Cardiac fibroblast (primary cell): ENCODE data around the gene SEZ6L2.
A peak's percentile ranks its signal among the peaks of the same experiment; 100 is the strongest.

ENCODE experiments used
- DNase-seq, 2 donors: peaks; one replicate each; pipeline versions ENCODE4 v3.0.0 to v3.0.0-alpha.2; 2010; ENCODE audit warnings: low read depth in 2 of 2
- H3K4me3 ChIP-seq, 2 donors: replicated peaks in 1 of 2; 1 replicate in 1 of 2; 2 replicates in 1 of 2; pipeline ENCODE4 v1.5.1; 2011; ENCODE audit warnings: low read depth in 2 of 2, low read length in 2 of 2, mild to moderate bottlenecking in 2 of 2, moderate library complexity in 1 of 2
- TF ChIP-seq, protein P1 (sequence below): IDR thresholded peaks from one replicate; pipeline ENCODE4 v1.5.1; 2011; ENCODE audit warnings: low read depth, mild to moderate bottlenecking, low read length, inconsistent platforms

Gene SEZ6L2

DNA sequence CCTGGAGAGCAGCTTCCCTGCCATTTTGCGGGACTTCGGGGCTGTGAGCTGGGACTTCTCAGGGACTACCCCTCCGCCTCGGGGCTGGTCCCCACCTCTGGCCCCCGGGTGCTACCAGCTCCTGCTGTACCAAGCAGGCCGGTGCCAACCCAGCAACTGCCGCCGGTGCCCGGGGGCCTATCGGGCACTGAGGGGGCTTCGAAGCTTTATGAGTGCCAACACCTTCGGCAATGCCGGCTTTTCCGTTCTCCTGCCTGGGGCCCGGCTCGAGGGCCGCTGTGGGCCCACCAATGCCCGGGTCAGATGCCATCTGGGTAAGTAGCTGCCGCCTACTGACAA is 2.2 kb upstream of the SEZ6L2 start:
- peak overlapping the region; percentile 63 to 67 for H3K4me3 ChIP-seq
- no peak for DNase-seq
- TF ChIP-seq, protein P1, sequence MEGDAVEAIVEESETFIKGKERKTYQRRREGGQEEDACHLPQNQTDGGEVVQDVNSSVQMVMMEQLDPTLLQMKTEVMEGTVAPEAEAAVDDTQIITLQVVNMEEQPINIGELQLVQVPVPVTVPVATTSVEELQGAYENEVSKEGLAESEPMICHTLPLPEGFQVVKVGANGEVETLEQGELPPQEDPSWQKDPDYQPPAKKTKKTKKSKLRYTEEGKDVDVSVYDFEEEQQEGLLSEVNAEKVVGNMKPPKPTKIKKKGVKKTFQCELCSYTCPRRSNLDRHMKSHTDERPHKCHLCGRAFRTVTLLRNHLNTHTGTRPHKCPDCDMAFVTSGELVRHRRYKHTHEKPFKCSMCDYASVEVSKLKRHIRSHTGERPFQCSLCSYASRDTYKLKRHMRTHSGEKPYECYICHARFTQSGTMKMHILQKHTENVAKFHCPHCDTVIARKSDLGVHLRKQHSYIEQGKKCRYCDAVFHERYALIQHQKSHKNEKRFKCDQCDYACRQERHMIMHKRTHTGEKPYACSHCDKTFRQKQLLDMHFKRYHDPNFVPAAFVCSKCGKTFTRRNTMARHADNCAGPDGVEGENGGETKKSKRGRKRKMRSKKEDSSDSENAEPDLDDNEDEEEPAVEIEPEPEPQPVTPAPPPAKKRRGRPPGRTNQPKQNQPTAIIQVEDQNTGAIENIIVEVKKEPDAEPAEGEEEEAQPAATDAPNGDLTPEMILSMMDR, result no peak

DNA sequence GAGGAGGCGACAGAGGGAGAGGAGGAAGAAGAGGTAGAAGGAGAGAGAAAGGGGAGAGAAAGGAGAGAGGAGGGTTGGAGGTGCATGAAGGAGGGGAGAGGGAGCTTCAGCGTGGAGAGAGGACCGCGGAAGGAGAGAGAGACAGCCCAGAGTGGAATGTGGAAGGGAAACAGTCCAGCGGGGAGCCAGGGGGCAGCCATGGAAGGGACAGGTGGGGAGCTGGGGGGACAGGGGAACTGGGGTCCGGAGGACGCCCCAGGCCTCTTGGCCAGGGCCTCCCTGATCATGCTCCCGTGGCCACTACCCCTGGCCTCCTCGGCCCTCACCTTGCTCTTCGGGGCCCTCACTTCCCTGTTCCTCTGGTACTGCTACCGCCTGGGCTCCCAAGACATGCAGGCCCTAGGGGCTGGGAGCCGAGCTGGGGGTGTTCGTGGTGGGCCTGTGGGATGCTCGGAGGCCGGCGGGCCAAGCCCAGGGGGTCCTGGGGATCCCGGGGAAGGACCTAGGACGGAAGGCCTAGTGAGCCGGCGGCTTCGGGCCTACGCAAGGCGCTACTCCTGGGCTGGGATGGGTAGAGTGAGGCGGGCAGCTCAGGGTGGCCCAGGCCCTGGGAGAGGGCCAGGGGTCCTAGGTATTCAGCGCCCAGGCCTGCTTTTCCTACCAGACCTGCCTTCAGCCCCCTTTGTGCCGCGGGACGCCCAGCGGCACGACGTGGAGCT is 1.7 kb upstream of the SEZ6L2 start:
- DNase-seq, result no peak
- peak overlapping the region; percentile 63 to 67 for H3K4me3 ChIP-seq
- TF ChIP-seq, protein P1, result no peak

DNA sequence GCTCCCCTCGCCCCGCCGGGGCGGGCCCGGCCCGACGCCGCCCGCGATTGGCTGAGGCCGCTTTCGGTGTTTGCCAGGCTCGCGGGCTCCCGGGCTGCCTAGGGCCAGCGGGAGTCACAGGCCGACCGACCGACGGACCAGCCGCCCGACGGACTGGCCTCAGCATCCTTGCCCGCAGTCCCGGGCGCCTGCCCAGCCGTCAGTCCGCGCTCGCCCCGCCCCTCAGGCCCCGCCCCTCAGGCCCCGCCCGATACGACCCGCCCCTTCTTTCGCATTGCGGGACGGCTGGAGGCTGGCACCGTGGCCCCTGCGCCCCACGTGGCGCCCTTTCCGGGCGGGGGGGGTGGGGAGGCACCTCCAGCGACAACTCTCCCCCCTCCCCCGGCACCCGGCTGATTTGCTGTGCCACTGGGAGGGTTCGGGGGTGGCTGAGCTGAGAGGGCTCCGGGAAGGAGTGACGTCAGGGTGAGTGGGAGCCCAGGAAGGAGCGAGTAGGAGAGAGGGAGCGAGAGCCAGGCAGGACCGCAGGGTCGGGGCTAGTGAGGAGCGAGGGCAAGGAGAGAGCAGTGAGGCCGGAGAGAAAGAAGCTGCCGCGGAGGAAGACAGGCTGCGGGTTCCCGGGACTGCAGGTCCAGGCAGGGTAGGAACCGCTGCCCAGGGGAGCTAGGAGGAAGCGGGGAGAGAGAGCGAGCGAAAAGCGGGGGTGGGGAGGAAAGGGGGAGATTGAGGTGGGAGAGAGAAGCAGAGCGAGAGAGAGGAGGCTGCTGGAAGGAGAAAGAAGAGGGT is 945 bp upstream of the SEZ6L2 start, which contains the start of gene ASPHD1:
ASPHD1 (plus strand) TSS at position 387 of the 786 bp plus-strand sequence. CDS start 484 bp downstream, outside the sequence.
- DNase-seq, result peak; percentile 76 to 88
- TF ChIP-seq, protein P1, result no peak
- H3K4me3 ChIP-seq, result peak within 1 kb of the TSS; percentile 63 to 67

DNA sequence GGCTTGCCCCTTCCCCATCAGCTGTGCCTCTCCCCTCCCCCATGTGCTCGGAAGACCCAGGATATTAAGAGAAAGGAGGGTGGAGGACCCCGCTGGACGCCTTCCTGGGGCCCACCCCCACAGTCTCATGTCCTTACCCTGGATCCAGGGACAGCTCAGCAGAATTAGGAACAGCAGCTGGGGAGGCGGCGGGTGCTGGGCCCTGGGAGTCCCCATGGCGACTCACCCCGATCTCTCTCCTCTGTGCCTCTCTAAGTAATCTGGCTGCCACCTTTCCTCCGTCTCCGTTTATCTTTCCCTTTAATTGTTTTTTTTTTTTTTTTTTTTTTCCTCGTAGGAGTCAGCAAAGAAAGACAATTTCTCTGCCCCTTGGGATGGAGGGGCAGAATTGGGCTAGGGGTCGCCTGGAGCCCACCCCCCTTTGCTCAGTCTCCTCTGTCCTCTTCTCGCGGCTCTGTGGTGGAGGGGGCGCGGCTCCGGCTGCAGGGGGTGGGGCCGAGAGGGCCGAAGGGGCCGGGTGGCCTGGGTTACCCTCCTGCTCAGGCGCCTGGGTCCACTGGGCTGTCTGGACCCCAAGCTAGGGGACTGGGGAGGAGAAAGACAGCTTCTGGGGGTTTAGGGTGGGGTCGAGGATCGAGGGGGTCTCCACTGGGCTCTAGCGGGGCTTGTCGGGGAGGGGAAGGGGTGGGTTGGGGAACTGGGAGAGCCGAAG is 390 bp downstream of the SEZ6L2 start:
- H3K4me3 ChIP-seq, result peak overlapping the region; percentile 51 to 67
- TF ChIP-seq, protein P1, result no peak
- DNase-seq, result no peak

DNA sequence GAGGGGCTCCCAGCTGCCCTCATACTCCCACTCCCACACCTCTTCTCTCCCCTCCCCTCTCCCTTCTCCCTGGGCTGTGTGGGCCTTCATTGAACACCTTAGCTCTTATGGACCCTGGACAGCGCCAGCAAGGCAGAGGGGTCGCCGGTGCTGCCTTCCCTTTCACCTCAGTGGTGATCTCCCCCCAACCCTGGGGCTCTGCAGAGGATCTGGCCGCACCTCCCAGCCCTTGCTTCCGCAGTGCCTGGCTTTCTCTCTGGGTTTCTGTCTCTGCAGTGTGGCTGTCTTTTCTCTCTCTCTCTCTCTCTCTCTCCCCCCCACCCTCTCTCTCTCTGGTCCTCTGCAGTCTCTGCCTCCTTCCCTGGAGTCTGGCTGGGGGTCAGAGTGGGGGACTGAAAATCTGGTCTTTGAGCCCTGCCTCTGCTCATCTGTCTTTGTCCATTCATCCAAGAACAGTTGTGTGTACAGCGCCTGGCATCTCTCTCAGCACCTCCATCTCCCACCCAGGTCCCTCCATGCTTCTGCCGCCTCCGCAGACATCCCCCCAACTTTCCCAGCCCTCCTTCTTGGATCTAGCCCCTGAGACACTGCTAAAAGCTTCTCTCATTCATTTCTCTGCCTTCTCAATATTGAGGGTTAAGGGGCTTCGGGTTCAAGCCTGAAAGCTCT is 1.1 kb downstream of the SEZ6L2 start:
- TF ChIP-seq, protein P1, result no peak
- DNase-seq, result no peak
- peak overlapping the region; percentile 51 to 67 for H3K4me3 ChIP-seq

DNA sequence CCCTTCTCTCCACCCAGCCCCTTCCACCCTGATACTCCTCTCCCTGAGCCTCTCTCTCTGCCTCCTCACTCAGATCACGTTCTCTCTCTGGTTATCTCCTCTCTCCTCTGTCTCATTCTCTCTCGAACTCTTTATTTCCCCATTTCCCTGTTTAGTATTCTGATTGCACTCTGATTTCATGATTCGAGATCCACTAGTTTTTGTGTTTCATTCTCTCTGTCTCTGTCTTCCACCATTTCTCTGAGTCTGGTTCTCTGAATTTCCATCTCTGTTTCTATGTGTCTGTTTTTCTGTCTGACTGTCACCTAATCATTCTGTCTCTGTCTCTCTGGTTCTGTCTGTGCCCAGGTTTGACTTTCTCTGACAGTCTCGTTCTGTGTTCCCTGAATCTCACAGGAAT is 2.0 kb downstream of the SEZ6L2 start:
- TF ChIP-seq, protein P1, result no peak
- no peak for DNase-seq
- H3K4me3 ChIP-seq, result no peak overlapping the region
